ENCODE measurements around the gene SYP.

DNA sequence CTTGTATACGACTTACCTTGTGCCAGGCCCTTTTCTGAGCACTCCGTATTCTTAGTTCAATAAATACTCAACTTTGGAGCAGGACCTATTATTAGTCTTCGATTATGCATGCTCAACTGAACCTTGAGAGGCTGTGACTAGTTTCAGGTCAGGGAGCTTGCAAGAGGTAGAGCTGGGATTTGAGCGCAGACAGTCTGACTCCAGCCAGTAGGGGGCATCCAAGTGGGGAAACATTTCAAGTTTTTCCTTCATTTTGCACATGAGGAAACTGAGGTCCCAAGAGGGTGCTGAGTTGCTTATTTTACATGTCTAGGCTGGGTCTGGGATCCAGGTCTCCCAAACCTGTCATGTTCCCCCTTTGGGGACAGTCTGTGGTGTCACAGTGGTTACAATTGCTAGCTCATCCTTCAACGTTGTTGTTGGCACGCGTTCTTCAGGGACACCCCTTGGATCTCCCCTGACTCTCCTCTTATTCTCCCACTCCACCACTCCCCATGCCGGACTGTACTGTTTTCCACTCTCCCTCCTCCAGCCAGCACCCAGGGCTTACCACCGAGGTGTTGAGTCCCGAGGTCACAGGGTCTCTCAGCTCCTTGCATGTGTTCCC is 7.2 kb downstream of the SYP start:
- TF ChIP-seq CTCF (IDR thresholded peaks at IDR 0.05) = peak in 3 of 4 experiments; percentile 32 to 51 (median 33)
- no peak for TF ChIP-seq POLR2AphosphoS5 (IDR thresholded peaks at IDR 0.05)
- no peak for TF ChIP-seq POLR2A (IDR thresholded peaks at IDR 0.05)
- no peak for TF ChIP-seq EP300 (IDR thresholded peaks at IDR 0.05)
